OCI-M2 (cell line): ENCODE measurements around the gene TLE5.
"Not testable (repeated sequence)": the region's sequence is repeated elsewhere in the genome, so short reads cannot be mapped to it uniquely, and the experiment has no call there.

Experiments
- DNase-seq: peaks from one replicate; lab custom pipeline; 2025; ENCODE audit not compliant: unreplicated experiment; lab: John Stamatoyannopoulos, UW

The TLE5 gene

GRCh38 chr19:3096267-3096901 is 34.1 kb upstream of the TLE5 start:
- DNase-seq: no peak

- DNase-seq: no peak
Observed at GRCh38 chr19:3095441-3096191, 33.3 kb upstream of the TLE5 start.

GRCh38 chr19:3094601-3095440 is 32.5 kb upstream of the TLE5 start:
- DNase-seq: no peak

- DNase-seq: not testable (repeated sequence)
Observed at GRCh38 chr19:3089299-3089855, 27.1 kb upstream of the TLE5 start.

- DNase-seq: no peak
Observed at GRCh38 chr19:3087769-3088168, 25.5 kb upstream of the TLE5 start.

- no peak for DNase-seq
Observed at GRCh38 chr19:3084943-3085342, 22.6 kb upstream of the TLE5 start.

- no peak for DNase-seq
Observed at GRCh38 chr19:3083964-3084363, 21.7 kb upstream of the TLE5 start.

GRCh38 chr19:3082331-3082730 is 20.0 kb upstream of the TLE5 start:
- no peak for DNase-seq

GRCh38 chr19:3080286-3080685 is 18.0 kb upstream of the TLE5 start:
- DNase-seq: no peak

- DNase-seq: no peak
Observed at GRCh38 chr19:3079578-3079977, 17.3 kb upstream of the TLE5 start.

- no peak for DNase-seq
Observed at GRCh38 chr19:3075605-3076431, 13.5 kb upstream of the TLE5 start.

- DNase-seq: no peak
Observed at GRCh38 chr19:3073931-3074595, 11.8 kb upstream of the TLE5 start.

GRCh38 chr19:3073159-3073563 is 10.9 kb upstream of the TLE5 start:
- no peak for DNase-seq

- DNase-seq: no peak
Observed at GRCh38 chr19:3071768-3072167, 9.5 kb upstream of the TLE5 start.

- DNase-seq: no peak
Observed at GRCh38 chr19:3068071-3068470, 5.8 kb upstream of the TLE5 start.

GRCh38 chr19:3067563-3067962 is 5.3 kb upstream of the TLE5 start:
- no peak for DNase-seq

GRCh38 chr19:3066482-3067049 is 4.3 kb upstream of the TLE5 start:
- no peak for DNase-seq

- DNase-seq: no peak
Observed at GRCh38 chr19:3065675-3066357, 3.5 kb upstream of the TLE5 start.

- no peak for DNase-seq
Observed at GRCh38 chr19:3064011-3064330, 1.7 kb upstream of the TLE5 start.
